PFSK-1 (cell line): Measurements from ENCODE around the gene MGAT4C.

Experiments
- FOXP2 ChIP-seq: optimal IDR thresholded peaks from 2 replicates; pipeline ENCODE3; 2011; ENCODE audit warnings: borderline replicate concordance, control low read depth, inconsistent platforms; ENCODE audit not compliant: insufficient read depth; ENCODE audit errors: extremely low read length, extremely low read depth
- POLR2AphosphoS5 ChIP-seq: IDR thresholded peaks from 2 replicates; pipeline ENCODE4 v1.6.1; 2012; ENCODE audit warnings: low read depth, mild to moderate bottlenecking, control low read depth, low read length, moderate library complexity
- SIN3A ChIP-seq: IDR thresholded peaks from 2 replicates; pipeline ENCODE4 v1.6.1; 2012; ENCODE audit warnings: mild to moderate bottlenecking, low read length, moderate library complexity, borderline replicate concordance; ENCODE audit not compliant: insufficient read depth
- TAF1 ChIP-seq: IDR thresholded peaks from 2 replicates; pipeline ENCODE4 v1.6.1; 2012; ENCODE audit warnings: low read length, control low read depth, borderline replicate concordance; ENCODE audit not compliant: insufficient read depth
- TF ChIP-seq, protein P1 (sequence below), 2 experiments: IDR thresholded peaks; 2 replicates each; pipeline versions ENCODE4 v1.6.1 to v1.8.0; 2011 to 2012; ENCODE audit warnings: low read depth in 2 of 2, low read length in 2 of 2, control low read depth in 1 of 2, inconsistent platforms in 1 of 2, mild to moderate bottlenecking in 1 of 2, moderate library complexity in 1 of 2; ENCODE audit not compliant: insufficient read depth in 1 of 2

MGAT4C gene

DNA sequence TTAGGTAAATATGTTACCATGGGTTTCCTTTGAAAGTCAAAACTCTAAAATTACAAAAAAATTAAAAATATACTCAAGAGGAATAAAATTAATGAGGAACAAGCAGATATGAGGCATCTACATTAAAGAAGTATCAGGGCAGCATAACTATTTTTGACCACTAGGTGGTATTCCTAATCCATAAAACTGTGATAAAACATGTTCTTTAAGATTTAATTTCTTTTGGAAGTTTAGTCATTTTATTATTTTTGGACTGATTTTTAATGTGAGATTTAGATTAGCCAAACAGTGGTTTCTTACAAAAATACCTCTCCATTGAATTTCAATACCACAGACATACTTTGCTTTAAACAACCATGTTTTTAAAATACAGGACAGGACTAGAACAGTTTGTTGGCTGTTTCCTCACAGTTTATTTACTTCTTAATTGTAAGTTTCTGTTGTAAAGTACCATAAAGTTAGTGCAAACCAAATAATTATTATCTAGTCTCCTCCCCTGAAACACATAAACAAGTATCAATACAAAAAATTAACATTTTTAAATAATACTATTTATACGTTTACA, 332.3 kb downstream of the MGAT4C start:
- TF ChIP-seq TAF1 = no peak
- TF ChIP-seq SIN3A = no peak
- no peak for TF ChIP-seq POLR2AphosphoS5
- TF ChIP-seq FOXP2 = no peak
- TF ChIP-seq, protein P1, sequence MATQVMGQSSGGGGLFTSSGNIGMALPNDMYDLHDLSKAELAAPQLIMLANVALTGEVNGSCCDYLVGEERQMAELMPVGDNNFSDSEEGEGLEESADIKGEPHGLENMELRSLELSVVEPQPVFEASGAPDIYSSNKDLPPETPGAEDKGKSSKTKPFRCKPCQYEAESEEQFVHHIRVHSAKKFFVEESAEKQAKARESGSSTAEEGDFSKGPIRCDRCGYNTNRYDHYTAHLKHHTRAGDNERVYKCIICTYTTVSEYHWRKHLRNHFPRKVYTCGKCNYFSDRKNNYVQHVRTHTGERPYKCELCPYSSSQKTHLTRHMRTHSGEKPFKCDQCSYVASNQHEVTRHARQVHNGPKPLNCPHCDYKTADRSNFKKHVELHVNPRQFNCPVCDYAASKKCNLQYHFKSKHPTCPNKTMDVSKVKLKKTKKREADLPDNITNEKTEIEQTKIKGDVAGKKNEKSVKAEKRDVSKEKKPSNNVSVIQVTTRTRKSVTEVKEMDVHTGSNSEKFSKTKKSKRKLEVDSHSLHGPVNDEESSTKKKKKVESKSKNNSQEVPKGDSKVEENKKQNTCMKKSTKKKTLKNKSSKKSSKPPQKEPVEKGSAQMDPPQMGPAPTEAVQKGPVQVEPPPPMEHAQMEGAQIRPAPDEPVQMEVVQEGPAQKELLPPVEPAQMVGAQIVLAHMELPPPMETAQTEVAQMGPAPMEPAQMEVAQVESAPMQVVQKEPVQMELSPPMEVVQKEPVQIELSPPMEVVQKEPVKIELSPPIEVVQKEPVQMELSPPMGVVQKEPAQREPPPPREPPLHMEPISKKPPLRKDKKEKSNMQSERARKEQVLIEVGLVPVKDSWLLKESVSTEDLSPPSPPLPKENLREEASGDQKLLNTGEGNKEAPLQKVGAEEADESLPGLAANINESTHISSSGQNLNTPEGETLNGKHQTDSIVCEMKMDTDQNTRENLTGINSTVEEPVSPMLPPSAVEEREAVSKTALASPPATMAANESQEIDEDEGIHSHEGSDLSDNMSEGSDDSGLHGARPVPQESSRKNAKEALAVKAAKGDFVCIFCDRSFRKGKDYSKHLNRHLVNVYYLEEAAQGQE (IDR thresholded peaks at IDR 0.05; ENCODE audit: insufficient read depth in 1 of 2, low read depth in 2 of 2, low read length in 2 of 2) = no peak

DNA sequence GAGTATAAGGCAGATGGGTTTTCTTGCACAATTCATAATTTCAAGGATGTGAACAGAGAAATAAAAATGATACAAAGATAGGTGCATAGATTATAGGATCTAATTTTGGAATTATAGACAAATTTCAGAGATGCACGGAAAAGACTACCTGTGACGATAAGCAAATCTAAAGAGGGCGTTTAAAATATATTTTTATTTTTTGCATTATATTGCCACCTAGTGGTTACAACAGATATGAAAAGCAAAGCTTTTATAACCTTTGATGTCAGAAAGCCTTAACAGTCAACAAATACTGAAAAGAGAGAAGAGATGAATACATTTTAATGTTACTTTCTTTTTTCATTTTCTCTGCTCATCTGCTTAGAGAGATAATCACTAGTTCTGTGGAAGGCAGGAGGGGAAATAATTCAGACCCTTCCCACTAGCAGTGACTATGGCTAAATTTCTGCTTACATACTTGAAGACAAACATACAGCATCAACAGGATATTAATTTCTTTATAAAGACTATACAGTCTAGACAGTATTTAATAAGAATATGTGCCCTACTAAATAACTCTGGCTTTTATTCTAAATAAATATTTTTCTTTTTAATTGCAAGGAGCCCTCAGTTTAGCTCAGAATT, 335.8 kb downstream of the MGAT4C start:
- TF ChIP-seq SIN3A (no peak), POLR2AphosphoS5 (no peak), TAF1 (no peak), FOXP2 (no peak)
- TF ChIP-seq, protein P1 (IDR thresholded peaks at IDR 0.05; ENCODE audit: insufficient read depth in 1 of 2, low read depth in 2 of 2, low read length in 2 of 2) = no peak
